Posterior vena cava (tissue), 2 donors: Measurements from ENCODE around the gene SMTNL2. TPM values are rescaled to one million over a fixed set of nuclear protein-coding genes. Genes with fewer than 3 reads are reported as not detected.
"Not testable (repeated sequence)": the region's sequence is repeated elsewhere in the genome, so short reads cannot be mapped to it uniquely, and the experiment has no call there.

Source experiments
- DNase-seq: peaks from one replicate; pipeline ENCODE4 v3.0.0-alpha.2; 2020; ENCODE audit warnings: low spot score
- intact Hi-C, 2 donors: fragments of 100-400 bp; cut with DNase I; formaldehyde crosslinking; loops; one replicate each; pipeline versions ENCODE4 v1.14.1 to v1.14.2; 2022 to 2023
- total RNA-seq, 2 donors: library from RNA; stranded (reverse); fragmentation: NEBNext Ultra II Directional; extraction: Animal tissue kit (Norgen Biotek cat#: 25700); gene quantifications; one replicate each; pipeline ENCODE4 v1.2.1, GENCODE V29; 2021
- donor health status: DM: yes; HTN: yes; CAD: no.
- donor health status: DM: yes; HTN: yes; CAD: no.

The SMTNL2 gene
- total RNA-seq, 2 donors from 2014 or later, result 2.0 to 3.0 TPM

- intact Hi-C loops, result no loop called here
- peak; percentile 41 for DNase-seq
Observed at GRCh38 chr17:4577386-4577993, 6.8 kb upstream of the SMTNL2 start.

- intact Hi-C loops, result not testable (repeated sequence)
- DNase-seq, result peak; percentile 67
Observed at GRCh38 chr17:4578349-4578748, 6.0 kb upstream of the SMTNL2 start.

GRCh38 chr17:4579678-4580077, 4.7 kb upstream of the SMTNL2 start:
- intact Hi-C loops, result no loop called here
- DNase-seq, result no peak

GRCh38 chr17:4580291-4580690, 4.0 kb upstream of the SMTNL2 start:
- peak; percentile 61 for DNase-seq
- intact Hi-C loops, result no loop called here

GRCh38 chr17:4582101-4582501, 2.2 kb upstream of the SMTNL2 start:
- no peak for DNase-seq
- intact Hi-C loops, result no loop called here

GRCh38 chr17:4582691-4583090, 1.6 kb upstream of the SMTNL2 start:
- intact Hi-C loops, result no loop called here
- no peak for DNase-seq

- no peak for DNase-seq
Observed at GRCh38 chr17:4583206-4583605, 1.1 kb upstream of the SMTNL2 start.

GRCh38 chr17:4583782-4584100, 588 bp upstream of the SMTNL2 start:
- no peak for DNase-seq
- intact Hi-C loops, result no loop called here

More at GRCh38 chr17:4583206-4583605, 1.1 kb upstream of the SMTNL2 start:
- intact Hi-C loops, result no loop called here

- intact Hi-C loops, result no loop called here
- peak; percentile 65 for DNase-seq
Observed at GRCh38 chr17:4584917-4585637, 748 bp downstream of the SMTNL2 start.

GRCh38 chr17:4585638-4585994, 1.3 kb downstream of the SMTNL2 start:
- DNase-seq, result no peak
- intact Hi-C loops, result no loop called here

GRCh38 chr17:4586043-4586442, 1.7 kb downstream of the SMTNL2 start:
- intact Hi-C loops, result no loop called here
- no peak for DNase-seq

- DNase-seq, result no peak
- intact Hi-C loops, result no loop called here
Observed at GRCh38 chr17:4587195-4587594, 2.9 kb downstream of the SMTNL2 start.

GRCh38 chr17:4587803-4588202, 3.5 kb downstream of the SMTNL2 start:
- intact Hi-C loops, result no loop called here
- DNase-seq, result no peak

GRCh38 chr17:4588391-4588790, 4.1 kb downstream of the SMTNL2 start:
- intact Hi-C loops, result no loop called here
- no peak for DNase-seq

GRCh38 chr17:4588898-4589625, 4.7 kb downstream of the SMTNL2 start:
- intact Hi-C loops, result no loop called here
- DNase-seq, result no peak

- intact Hi-C loops, result not testable (repeated sequence)
Observed at GRCh38 chr17:4590042-4590441, 5.7 kb downstream of the SMTNL2 start.

GRCh38 chr17:4590981-4591453, 6.7 kb downstream of the SMTNL2 start:
- DNase-seq, result peak; percentile 69

More at GRCh38 chr17:4590042-4590441, 5.7 kb downstream of the SMTNL2 start:
- not testable (repeated sequence) for DNase-seq

GRCh38 chr17:4591529-4591928, 7.2 kb downstream of the SMTNL2 start:
- DNase-seq, result peak; percentile 59
- intact Hi-C loops, result no loop called here

More at GRCh38 chr17:4590981-4591453, 6.7 kb downstream of the SMTNL2 start:
- intact Hi-C loops, result no loop called here

- peak; percentile 50 for DNase-seq
Observed at GRCh38 chr17:4592240-4593005, 8.1 kb downstream of the SMTNL2 start.

GRCh38 chr17:4593021-4593421, 8.7 kb downstream of the SMTNL2 start:
- no peak for DNase-seq
- intact Hi-C loops, result no loop called here

More at GRCh38 chr17:4592240-4593005, 8.1 kb downstream of the SMTNL2 start:
- intact Hi-C loops, result no loop called here
